ENCODE results near the gene MAG. TPM values are rescaled to one million over a fixed set of nuclear protein-coding genes. Genes with fewer than 3 reads are reported as not detected.

MAG gene
- total and polyA plus RNA-seq, 2 of the 13 experiments (the other 11 are each of a cell fraction or from before 2014, with no cell fraction given), result 0.20 to 1.3 TPM

DNA sequence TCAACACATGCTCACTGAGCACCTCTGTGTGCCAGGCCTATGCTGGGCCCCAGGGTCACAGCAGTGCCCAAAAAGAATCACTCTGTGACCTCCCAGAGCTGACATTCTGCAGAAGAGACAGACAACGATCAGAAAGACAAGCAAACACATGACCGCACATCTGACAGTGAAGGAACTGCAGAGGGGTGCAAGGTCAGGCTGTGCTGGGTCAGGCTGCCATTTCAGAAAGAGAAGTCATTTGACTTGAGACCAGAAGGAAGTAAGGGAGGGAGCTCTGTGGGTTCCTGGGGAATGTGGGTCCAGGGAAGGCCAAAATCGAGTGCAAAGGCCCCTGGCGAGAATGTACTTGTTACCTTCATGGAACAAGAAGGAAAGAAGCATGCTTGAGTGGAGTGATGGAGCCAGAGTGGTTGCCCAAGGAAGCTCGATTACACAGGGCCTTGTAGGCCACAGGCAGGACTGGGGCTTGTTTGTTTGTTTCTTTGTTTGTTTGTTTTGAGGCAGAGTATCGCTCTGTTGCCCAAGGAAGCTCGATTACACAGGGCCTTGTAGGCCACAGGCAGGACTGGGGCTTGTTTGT, 25.6 kb downstream of the MAG start (continued):
- TF ChIP-seq ZNF160 (CRISPR knock-in tag; IDR thresholded peaks at IDR 0.05) (no peak), BHLHE40 (IDR thresholded peaks at IDR 0.05; ENCODE audit: low read length) (no peak), BRD4 (CRISPR knock-in tag; IDR thresholded peaks at IDR 0.05) (no peak), ZXDC (CRISPR knock-in tag; IDR thresholded peaks at IDR 0.05) (no peak), SETDB1 (CRISPR knock-in tag; IDR thresholded peaks at IDR 0.05; ENCODE audit: borderline replicate concordance) (no peak), ZNF17 (CRISPR knock-in tag; IDR thresholded peaks at IDR 0.05) (no peak), SMC3 (IDR thresholded peaks at IDR 0.05; ENCODE audit: low read length) (no peak), NR1H2 (CRISPR knock-in tag; IDR thresholded peaks at IDR 0.05; ENCODE audit: borderline replicate concordance, low read depth) (no peak), SOX5 (CRISPR knock-in tag; IDR thresholded peaks at IDR 0.05; ENCODE audit: borderline replicate concordance) (no peak), ZNF136 (CRISPR knock-in tag; IDR thresholded peaks at IDR 0.05; ENCODE audit: low read depth) (no peak), TARDBP (CRISPR knock-in tag; IDR thresholded peaks at IDR 0.05) (no peak), SP4 (CRISPR knock-in tag; IDR thresholded peaks at IDR 0.05) (no peak), SRSF1 (optimal IDR thresholded peaks at IDR 0.05; ENCODE audit: low read depth, low read length) (no peak), EP300 (IDR thresholded peaks at IDR 0.05; ENCODE audit: low read depth in 2 of 2, low read length in 2 of 2) (no peak), EP300 (CRISPR knock-in tag; IDR thresholded peaks at IDR 0.05; ENCODE audit: borderline replicate concordance) (no peak), U2AF2 (IDR thresholded peaks at IDR 0.05; ENCODE audit: low read depth, low read length) (no peak), ZMYM3 (CRISPR knock-in tag; IDR thresholded peaks at IDR 0.05) (peak; percentile 42; the same call in 1 of the 2 replicates), FOXP4 (CRISPR knock-in tag; IDR thresholded peaks at IDR 0.05) (peak; percentile 40), KDM1A (CRISPR knock-in tag; IDR thresholded peaks at IDR 0.05) (no peak), ARNT (IDR thresholded peaks at IDR 0.05) (no peak), GMEB2 (CRISPR knock-in tag; IDR thresholded peaks at IDR 0.05; ENCODE audit: low read depth) (no peak)
- TF ChIP-seq, protein P1, sequence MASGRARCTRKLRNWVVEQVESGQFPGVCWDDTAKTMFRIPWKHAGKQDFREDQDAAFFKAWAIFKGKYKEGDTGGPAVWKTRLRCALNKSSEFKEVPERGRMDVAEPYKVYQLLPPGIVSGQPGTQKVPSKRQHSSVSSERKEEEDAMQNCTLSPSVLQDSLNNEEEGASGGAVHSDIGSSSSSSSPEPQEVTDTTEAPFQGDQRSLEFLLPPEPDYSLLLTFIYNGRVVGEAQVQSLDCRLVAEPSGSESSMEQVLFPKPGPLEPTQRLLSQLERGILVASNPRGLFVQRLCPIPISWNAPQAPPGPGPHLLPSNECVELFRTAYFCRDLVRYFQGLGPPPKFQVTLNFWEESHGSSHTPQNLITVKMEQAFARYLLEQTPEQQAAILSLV (CRISPR knock-in tag; IDR thresholded peaks at IDR 0.05; ENCODE audit: borderline replicate concordance), result 0 out of 2 replicates have a peak, but pooled peaks have one; percentile 27
